HCT116 (cell line): ENCODE measurements around the gene PTH2. TPM values are rescaled to one million over a fixed set of nuclear protein-coding genes. Genes with fewer than 3 reads are reported as not detected.

Experiments used
- ATAC-seq: fragments of 200-7000 bp; cut with Tn5 transposase; 2 replicates; pipeline ENCODE4 v1.9.1; 2020; ENCODE audit warnings: mild to moderate bottlenecking, moderate library complexity
- BruUV-seq: library from RNA; stranded (reverse); fragments of 400-500 nt; replicated peaks from 2 replicates; lab custom pipeline; 2021; lab: Mats Ljungman, UMichigan
- CTCF ChIA-PET: fragments of 300-600 bp; sonication (Branson Sonifier 250); formaldehyde crosslinking; loops from one replicate; lab custom pipeline; 2021; ENCODE audit warnings: antibody characterized with exemption; lab: Charles Lee
- POLR2A ChIA-PET: fragments of 300-600, 350-600 bp; sonication (Branson Sonifier 250); formaldehyde crosslinking; loops from one replicate; lab custom pipeline; 2021; ENCODE audit warnings: antibody characterized with exemption; lab: Charles Lee
- RAD21 ChIA-PET, 2 experiments: fragments of 300-600 bp; sonication (Branson Sonifier 250); formaldehyde crosslinking; loops; one replicate each; lab custom pipeline; 2023; ENCODE audit warnings: low total read pairs in 2 of 2; ENCODE audit not compliant: uncharacterized antibody in 2 of 2, unreplicated experiment in 2 of 2, low non-redundant PET in 1 of 2; lab: Charles Lee
- DNase-seq: peaks from one replicate; pipeline ENCODE4 v3.0.0-alpha.2; 2010; ENCODE audit warnings: low read depth, low spot score
- H2AFZ ChIP-seq: fragments of 200-600 bp; shearing (Covaris generic), sonication (generic); 2 replicates; pipeline ENCODE4 v1.6.1; 2017; ENCODE audit warnings: low read depth, mixed run types, mixed read lengths, antibody characterized with exemption, low read length; ENCODE audit not compliant: poor library complexity, severe bottlenecking
- H3K27ac ChIP-seq: 2 replicates; pipeline ENCODE4 v1.5.1; 2012; ENCODE audit warnings: low read depth, low read length
- H3K27me3 ChIP-seq: fragments of 200-600 bp; sonication (generic); 2 replicates; pipeline ENCODE4 v1.6.1; 2016; ENCODE audit warnings: mixed run types, low read length, mixed read lengths; ENCODE audit not compliant: insufficient read depth
- H3K36me3 ChIP-seq, 2 experiments: fragments of 200-500 bp in 1 of 2; fragments of 200-600 bp in 1 of 2; sonication (Bioruptor generic) in 1 of 2; sonication (generic) in 1 of 2; 2 replicates each; pipeline versions ENCODE4 v1.5.1 to v1.6.1; 2014 to 2016; ENCODE audit warnings: low read length in 2 of 2, inconsistent platforms in 1 of 2, mixed read lengths in 1 of 2, mixed run types in 1 of 2; ENCODE audit not compliant: insufficient read depth in 2 of 2, control insufficient read depth in 1 of 2
- H3K4me1 ChIP-seq, 2 experiments: fragments of 200-600 bp in 1 of 2; sonication (generic) in 1 of 2; 2 replicates each; pipeline versions ENCODE4 v1.5.1 to v1.6.1; 2012 to 2017; ENCODE audit warnings: low read length in 2 of 2, inconsistent platforms in 1 of 2, mild to moderate bottlenecking in 1 of 2, mixed read lengths in 1 of 2, mixed run types in 1 of 2, moderate library complexity in 1 of 2; ENCODE audit not compliant: insufficient read depth in 2 of 2, control insufficient read depth in 1 of 2
- H3K4me2 ChIP-seq: fragments of 200-600 bp; sonication (generic); 2 replicates; pipeline ENCODE4 v1.6.1; 2017; ENCODE audit warnings: mixed run types, low read length, mixed read lengths
- H3K4me3 ChIP-seq, 2 experiments: fragments of 200-600 bp in 1 of 2; sonication (generic) in 1 of 2; replicated peaks in 1 of 2; 2 replicates each; pipeline ENCODE4 v1.5.1; 2011 to 2016; ENCODE audit warnings: low read length in 2 of 2, control low read depth in 1 of 2, low read depth in 1 of 2, mild to moderate bottlenecking in 1 of 2, mixed read lengths in 1 of 2, mixed run types in 1 of 2
- H3K79me2 ChIP-seq: fragments of 200-600 bp; sonication (generic); 2 replicates; pipeline ENCODE4 v1.6.1; 2017; ENCODE audit warnings: mild to moderate bottlenecking, mixed run types, low read length, moderate library complexity, mixed read lengths; ENCODE audit not compliant: insufficient read depth
- H3K9ac ChIP-seq: fragments of 200-600 bp; sonication (generic); 2 replicates; pipeline ENCODE4 v1.6.1; 2016; ENCODE audit warnings: low read length, mixed read lengths
- H3K9me2 ChIP-seq: fragments of 200-600 bp; sonication (generic), shearing (Covaris generic); 2 replicates; pipeline ENCODE4 v1.6.1; 2017; ENCODE audit warnings: mixed run types, mild to moderate bottlenecking, moderate library complexity; ENCODE audit not compliant: insufficient read depth
- H3K9me3 ChIP-seq, 2 experiments: fragments of 200-500 bp in 1 of 2; fragments of 200-600 bp in 1 of 2; sonication (Bioruptor generic) in 1 of 2; sonication (generic) in 1 of 2; 2 replicates each; pipeline ENCODE4 v1.6.1; 2014 to 2017; ENCODE audit warnings: low read length in 2 of 2, mixed read lengths in 2 of 2, inconsistent platforms in 1 of 2, low read depth in 1 of 2, mild to moderate bottlenecking in 1 of 2, mixed run types in 1 of 2, moderate library complexity in 1 of 2; ENCODE audit not compliant: control insufficient read depth in 1 of 2, insufficient read depth in 1 of 2
- H4K20me1 ChIP-seq: fragments of 200-600 bp; sonication (generic), shearing (Covaris generic); 2 replicates; pipeline ENCODE4 v1.6.1; 2017; ENCODE audit warnings: mixed run types, mild to moderate bottlenecking, moderate library complexity; ENCODE audit not compliant: insufficient read depth
- ATF3 ChIP-seq: IDR thresholded peaks from 2 replicates; pipeline ENCODE4 v1.6.1; 2012
- CBX3 ChIP-seq: IDR thresholded peaks from 2 replicates; pipeline ENCODE4 v1.6.1; 2012; ENCODE audit warnings: low read depth
- CTCF ChIP-seq, 3 experiments: fragments of 200-600 bp in 1 of 3; sonication (generic) in 1 of 3; IDR thresholded peaks in 2 of 3; conservative IDR thresholded peaks in 1 of 3; 2 replicates each; pipeline ENCODE4 v1.5.1; 2012 to 2017; ENCODE audit warnings: low read depth in 2 of 3, low read length in 2 of 3, antibody characterized with exemption in 1 of 3, borderline replicate concordance in 1 of 3, control low read depth in 1 of 3, mild to moderate bottlenecking in 1 of 3, mixed read lengths in 1 of 3, mixed run types in 1 of 3, moderate library complexity in 1 of 3; ENCODE audit not compliant: insufficient read depth in 1 of 3
- EGR1 ChIP-seq: IDR thresholded peaks from 2 replicates; pipeline ENCODE4 v1.6.1; 2012; ENCODE audit warnings: low read depth
- ELF1 ChIP-seq: IDR thresholded peaks from 2 replicates; pipeline ENCODE4 v1.6.1; 2012; ENCODE audit warnings: low read depth, borderline replicate concordance
- EZH2 ChIP-seq: fragments of 200-600 bp; sonication (generic); IDR thresholded peaks from 2 replicates; pipeline ENCODE4 v1.6.1; 2017; ENCODE audit warnings: antibody characterized with exemption, mixed run types
- FOSL1 ChIP-seq: IDR thresholded peaks from 2 replicates; pipeline ENCODE4 v1.6.1; 2012; ENCODE audit warnings: low read depth
- MAX ChIP-seq: IDR thresholded peaks from 2 replicates; pipeline ENCODE4 v1.6.1; 2012
- POLR2A ChIP-seq: IDR thresholded peaks from 2 replicates; pipeline ENCODE4 v1.7.0; 2011; ENCODE audit warnings: borderline replicate concordance; ENCODE audit not compliant: insufficient read depth, insufficient read length; ENCODE audit errors: extremely low read depth
- POLR2AphosphoS5 ChIP-seq: IDR thresholded peaks from 2 replicates; pipeline ENCODE4 v1.6.1; 2011; ENCODE audit warnings: mild to moderate bottlenecking, low read depth, low read length, moderate library complexity
- RAD21 ChIP-seq: IDR thresholded peaks from 2 replicates; pipeline ENCODE4 v1.6.1; 2012; ENCODE audit warnings: low read depth, mild to moderate bottlenecking
- SIN3A ChIP-seq: IDR thresholded peaks from 2 replicates; pipeline ENCODE4 v1.6.1; 2012; ENCODE audit warnings: low read depth
- YY1 ChIP-seq: IDR thresholded peaks from 2 replicates; pipeline ENCODE4 v1.6.1; 2011; ENCODE audit warnings: low read length, low read depth, moderate library complexity, mild to moderate bottlenecking; ENCODE audit not compliant: insufficient replicate concordance; ENCODE audit errors: extremely low read depth
- ZFX ChIP-seq: fragments of 450-650 bp; IDR thresholded peaks from 2 replicates; pipeline ENCODE4 v1.6.1; 2017
- ZNF274 ChIP-seq: fragments of 200-500 bp; sonication (Bioruptor generic); IDR thresholded peaks from 2 replicates; pipeline ENCODE4 v1.6.1; 2014; ENCODE audit warnings: mild to moderate bottlenecking, low read depth, low read length, inconsistent platforms
- intact Hi-C: fragments of 100-400 bp; cut with micrococcal nuclease; formaldehyde crosslinking; loops from 2 replicates; pipeline ENCODE4 v1.10.0; 2022
- total RNA-seq: library from RNA; stranded (reverse); gene quantifications from one replicate; pipeline ENCODE4 v1.2.1, GENCODE V29; 2021; ENCODE audit not compliant: unreplicated experiment

PTH2 gene
- total RNA-seq, 1 experiment from 2014 or later = 9.5 TPM

- peaks cover 0 to 9% of the 10 kb centered on the region in 2 experiments; a peak in 2 of 4 replicates for H3K4me1 ChIP-seq
- H3K27me3 ChIP-seq = peaks cover 20% of the 10 kb centered on the region; the same call in 1 of the 2 replicates
- intact Hi-C loops = no loop called here
- H3K9ac ChIP-seq = no peak overlapping the region
- no peaks in the 10 kb centered on the region for H3K79me2 ChIP-seq
- H3K4me2 ChIP-seq = no peak overlapping the region
- no peak overlapping the region for H2AFZ ChIP-seq
- no peak for TF ChIP-seq ELF1
- TF ChIP-seq POLR2A = no peak
- no peak for TF ChIP-seq FOSL1
- TF ChIP-seq YY1 = no peak
- no peak for TF ChIP-seq MAX
- no peak for TF ChIP-seq CTCF (IDR thresholded peaks at IDR 0.05 in 2 of 3, conservative IDR thresholded peaks at IDR 0.05 in 1 of 3; ENCODE audit: borderline replicate concordance in 1 of 3, insufficient read depth in 1 of 3, low read depth in 2 of 3, low read length in 2 of 3)
- no peak for TF ChIP-seq POLR2AphosphoS5
- TF ChIP-seq EZH2 = no peak
- no peak for TF ChIP-seq SIN3A
- no peak for TF ChIP-seq ZFX
- no peak for TF ChIP-seq EGR1
- TF ChIP-seq ATF3 = no peak
- TF ChIP-seq CBX3 = no peak
- TF ChIP-seq ZNF274 = no peak
- TF ChIP-seq RAD21 = no peak
- ChIA-PET CTCF (interaction anchor here (1.1 kb wide), 1 partner anchor 9 kb away, joined by 3 read pairs; no protein-coding TSS in a partner anchor), POLR2A (no interaction called here), RAD21 (no interaction called here)
- ATAC-seq (no peak), DNase-seq (no peak)
- H3K4me3 ChIP-seq = no peak overlapping the region
- no peaks in the 10 kb centered on the region for H3K9me2 ChIP-seq
- no peaks in the 10 kb centered on the region for H3K36me3 ChIP-seq
- H4K20me1 ChIP-seq = no peaks in the 10 kb centered on the region
- H3K27ac ChIP-seq = no peak overlapping the region
- BruUV-seq = no TSS peak
- H3K9me3 ChIP-seq = no peaks in the 10 kb centered on the region
These were observed 3.0 kb downstream of the PTH2 start for GRCh38 chr19:49420227-49420626.
